ENCODE data around the gene C1QTNF8. TPM values are rescaled to one million over a fixed set of nuclear protein-coding genes. Genes with fewer than 3 reads are reported as not detected.

Gene C1QTNF8
- total RNA-seq, 1 donor from 2014 or later = not detected

GRCh38 chr16:1071561-1072225 lies 24.4 kb downstream of the C1QTNF8 start:
- ATAC-seq = no peak
- intact Hi-C loops (cut with DNase I) = no loop called here
- DNase-seq = no peak

GRCh38 chr16:1070864-1071408 lies 25.1 kb downstream of the C1QTNF8 start:
- intact Hi-C loops (cut with DNase I) = no loop called here

More at GRCh38 chr16:1071561-1072225, 24.4 kb downstream of the C1QTNF8 start:
- no peaks in the 10 kb centered on the region for H3K36me3 ChIP-seq
- no peaks in the 10 kb centered on the region for H3K4me1 ChIP-seq
- TF ChIP-seq CTCF (IDR thresholded peaks at IDR 0.05) = no peak
- no peak overlapping the region for H3K27ac ChIP-seq
- no peaks in the 10 kb centered on the region for H3K9me3 ChIP-seq
- peaks cover 81% of the 10 kb centered on the region for H3K27me3 ChIP-seq (ENCODE audit: low read depth)
- no peak overlapping the region for H3K4me3 ChIP-seq

GRCh38 chr16:1070084-1070863 lies 25.8 kb downstream of the C1QTNF8 start:
- Histone ChIP-seq H3K27me3 (ENCODE audit: low read depth) (peaks cover 87% of the 10 kb centered on the region), H3K9me3 (no peaks in the 10 kb centered on the region), H3K4me3 (no peak overlapping the region), H3K36me3 (no peaks in the 10 kb centered on the region), H3K27ac (no peak overlapping the region), H3K4me1 (no peaks in the 10 kb centered on the region)
- TF ChIP-seq CTCF (IDR thresholded peaks at IDR 0.05) = no peak
- intact Hi-C loops (cut with DNase I) = no loop called here
- ATAC-seq (no peak), DNase-seq (no peak)

More at GRCh38 chr16:1070864-1071408, 25.1 kb downstream of the C1QTNF8 start:
- Histone ChIP-seq H3K36me3 (no peaks in the 10 kb centered on the region), H3K4me1 (no peaks in the 10 kb centered on the region), H3K4me3 (no peak overlapping the region), H3K9me3 (no peaks in the 10 kb centered on the region), H3K27ac (no peak overlapping the region), H3K27me3 (ENCODE audit: low read depth) (peaks cover 84% of the 10 kb centered on the region)
- DNase-seq (no peak), ATAC-seq (no peak)
- no peak for TF ChIP-seq CTCF (IDR thresholded peaks at IDR 0.05)

GRCh38 chr16:1069154-1069553 lies 26.9 kb downstream of the C1QTNF8 start:
- Histone ChIP-seq H3K4me3 (no peak overlapping the region), H3K9me3 (no peaks in the 10 kb centered on the region), H3K27ac (no peak overlapping the region), H3K27me3 (ENCODE audit: low read depth) (peaks cover 89% of the 10 kb centered on the region), H3K36me3 (no peaks in the 10 kb centered on the region), H3K4me1 (no peaks in the 10 kb centered on the region)
- DNase-seq (no peak), ATAC-seq (no peak)
- intact Hi-C loops (cut with DNase I) = no loop called here
- no peak for TF ChIP-seq CTCF (IDR thresholded peaks at IDR 0.05)

- DNase-seq (no peak), ATAC-seq (no peak)
- no peaks in the 10 kb centered on the region for H3K9me3 ChIP-seq
- TF ChIP-seq CTCF (IDR thresholded peaks at IDR 0.05) = no peak
- no peak overlapping the region for H3K27ac ChIP-seq
- H3K4me3 ChIP-seq = no peak overlapping the region
- no peaks in the 10 kb centered on the region for H3K36me3 ChIP-seq
- intact Hi-C loops (cut with DNase I) = no loop called here
- no peaks in the 10 kb centered on the region for H3K4me1 ChIP-seq
- H3K27me3 ChIP-seq (ENCODE audit: low read depth) = peaks cover 89% of the 10 kb centered on the region
Measured at GRCh38 chr16:1068451-1068850, 27.6 kb downstream of the C1QTNF8 start.
